ENCODE measurements around the gene CDHR1. TPM values are rescaled to one million over a fixed set of nuclear protein-coding genes. Genes with fewer than 3 reads are reported as not detected.
A peak's percentile ranks its signal among the peaks of the same experiment; 100 is the strongest.

The CDHR1 gene
- total and polyA plus RNA-seq, 10 of the 15 experiments (the other 5 are each of a cell fraction or from before 2014, with no cell fraction given), result 0.17 to 3.0 (median 0.34) TPM

GRCh38 chr10:84156009-84156408, 38.3 kb upstream of the CDHR1 start:
- no peaks in the 10 kb centered on the region for H3K27me3 ChIP-seq (replicated peaks in 1 of 2; ENCODE audit: control insufficient read depth in 2 of 2, insufficient read depth in 2 of 2, low read length in 1 of 2)

GRCh38 chr10:84156768-84157167, 37.6 kb upstream of the CDHR1 start:
- Histone ChIP-seq H3K4me3 (no peak overlapping the region), H3K27me3 (replicated peaks in 1 of 2; ENCODE audit: control insufficient read depth in 2 of 2, insufficient read depth in 2 of 2, low read length in 1 of 2) (no peaks in the 10 kb centered on the region), H3K4me2 (ENCODE audit: control insufficient read depth, insufficient read depth) (no peak overlapping the region), H4K20me1 (ENCODE audit: control insufficient read depth, insufficient read depth) (peaks cover 3% of the 10 kb centered on the region; the same call in 1 of the 2 replicates), H2AFZ (ENCODE audit: control insufficient read depth, low read depth, low read length) (no peak overlapping the region), H3K36me3 (ENCODE audit: control insufficient read depth in 2 of 2, insufficient read depth in 2 of 2, low read length in 1 of 2) (peaks cover 0 to 25% of the 10 kb centered on the region in 2 experiments; a peak in 3 of 4 replicates), H3K27ac (ENCODE audit: control insufficient read depth, insufficient read depth) (no peak overlapping the region), H3K79me2 (ENCODE audit: control insufficient read depth, insufficient read depth, low read length) (peaks cover 10% of the 10 kb centered on the region), H3K9ac (ENCODE audit: control insufficient read depth, insufficient read depth, low read length) (no peak overlapping the region), H3K4me1 (ENCODE audit: control insufficient read depth, insufficient read depth, low read length) (peaks cover 7% of the 10 kb centered on the region), H3K9me3 (replicated peaks; ENCODE audit: control insufficient read depth, insufficient read depth, low read length) (no peaks in the 10 kb centered on the region)
- ChIA-PET CTCF (interaction anchor here (1.3 to 25.5 kb wide), 3 partner anchors 8 to 111 kb away, joined by 4 to 788 read pairs (median 60); partner anchors contain the start of gene CDHR1), POLR2A (no interaction called here), RAD21 (ENCODE audit: unreplicated experiment) (interaction anchor here (1.2 kb wide), 1 partner anchor 9 kb away, joined by 3 read pairs; no protein-coding TSS in a partner anchor), SMC1A (ENCODE audit: uncharacterized antibody, unreplicated experiment) (interaction anchor here (1.2 to 4.5 kb wide), 2 partner anchors 8 to 48 kb away, joined by 7 to 21 read pairs; no protein-coding TSS in a partner anchor)
- in situ Hi-C loops (cut with MboI), result no loop called here
- FAIRE-seq, result no peak
- intact Hi-C loops (cut with micrococcal nuclease; ENCODE audit: unreplicated experiment), result loop anchor here (10.0 kb wide), 1 partner anchor 378 kb away; no protein-coding TSS in a partner anchor
- 29% methylated on average over 10 of the region's 10 CpGs for WGBS (ENCODE audit: insufficient coverage, insufficient replicate concordance, low lambda C conversion rate, missing lambda C conversion rate)
- no peak for DNase-seq (ENCODE audit: low read depth, low spot score)
- no TSS peak for BruUV-seq (replicated peaks)
- TF ChIP-seq PKNOX1 (IDR thresholded peaks at IDR 0.05), result peak; percentile 12; the same call in 1 of the 2 replicates
- no peak for TF ChIP-seq ASH2L (IDR thresholded peaks at IDR 0.05; ENCODE audit: borderline replicate concordance, low read depth)
- TF ChIP-seq ZNF217 (IDR thresholded peaks at IDR 0.05), result no peak
- peak; percentile 66 for TF ChIP-seq POLR2A (IDR thresholded peaks at IDR 0.05; ENCODE audit: low read depth, low read length)
- ATAC-seq, result peak; percentile 46

More at GRCh38 chr10:84156009-84156408, 38.3 kb upstream of the CDHR1 start:
- FAIRE-seq, result no peak
- no peaks in the 10 kb centered on the region for H3K9me3 ChIP-seq (replicated peaks; ENCODE audit: control insufficient read depth, insufficient read depth, low read length)
- H3K27ac ChIP-seq (ENCODE audit: control insufficient read depth, insufficient read depth), result no peak overlapping the region
- ChIA-PET CTCF (interaction anchor here (0.7 to 25.5 kb wide), 4 partner anchors 9 to 112 kb away, joined by 4 to 788 read pairs (median 4); partner anchors contain the start of gene CDHR1), SMC1A (ENCODE audit: uncharacterized antibody, unreplicated experiment) (interaction anchor here (0.6 to 4.5 kb wide), 3 partner anchors 7 to 426 kb away, joined by 3 to 21 read pairs (median 7); no protein-coding TSS in a partner anchor), RAD21 (ENCODE audit: unreplicated experiment) (interaction anchor here (0.9 kb wide), 1 partner anchor 48 kb away, joined by 3 read pairs; no protein-coding TSS in a partner anchor), POLR2A (interaction anchor here (0.6 kb wide), 1 partner anchor 13 kb away, joined by 3 read pairs; no protein-coding TSS in a partner anchor)
- no peak for DNase-seq (ENCODE audit: low read depth, low spot score)
- H3K36me3 ChIP-seq (ENCODE audit: control insufficient read depth in 2 of 2, insufficient read depth in 2 of 2, low read length in 1 of 2), result peaks cover 1 to 28% of the 10 kb centered on the region in 2 experiments
- H2AFZ ChIP-seq (ENCODE audit: control insufficient read depth, low read depth, low read length), result no peak overlapping the region
- no peak overlapping the region for H3K9ac ChIP-seq (ENCODE audit: control insufficient read depth, insufficient read depth, low read length)
- TF ChIP-seq USF1 (IDR thresholded peaks at IDR 0.05; ENCODE audit: borderline replicate concordance, extremely low read length, insufficient read depth, low read depth, low read length), result no peak
- no peak for TF ChIP-seq ZNF24 (IDR thresholded peaks at IDR 0.05)
- no peak for TF ChIP-seq TAF1 (IDR thresholded peaks at IDR 0.05; ENCODE audit: borderline replicate concordance, low read depth, low read length)
- no peak for TF ChIP-seq RCOR1 (conservative IDR thresholded peaks at IDR 0.05; ENCODE audit: low read depth, low read length)
- no peak for TF ChIP-seq GATAD2B (conservative IDR thresholded peaks at IDR 0.05; ENCODE audit: low read depth)
- no peak for TF ChIP-seq TCF7 (IDR thresholded peaks at IDR 0.05; ENCODE audit: borderline replicate concordance)
- in situ Hi-C loops (cut with MboI) (no loop called here), intact Hi-C loops (cut with micrococcal nuclease; ENCODE audit: unreplicated experiment) (loop anchor here (10.0 kb wide), 1 partner anchor 379 kb away; no protein-coding TSS in a partner anchor)
- H3K4me2 ChIP-seq (ENCODE audit: control insufficient read depth, insufficient read depth), result no peak overlapping the region
- no TSS peak for BruUV-seq (replicated peaks)
- 98% methylated on average over 2 of the region's 2 CpGs for WGBS (ENCODE audit: insufficient coverage, insufficient replicate concordance, low lambda C conversion rate, missing lambda C conversion rate)
- H3K79me2 ChIP-seq (ENCODE audit: control insufficient read depth, insufficient read depth, low read length), result peaks cover 10% of the 10 kb centered on the region
- H3K4me1 ChIP-seq (ENCODE audit: control insufficient read depth, insufficient read depth, low read length), result peaks cover 7% of the 10 kb centered on the region
- peaks cover 3% of the 10 kb centered on the region; the same call in 1 of the 2 replicates for H4K20me1 ChIP-seq (ENCODE audit: control insufficient read depth, insufficient read depth)
- no peak for ATAC-seq
- H3K4me3 ChIP-seq, result no peak overlapping the region
